ENCODE results near the gene ADCK2. TPM values are rescaled to one million over a fixed set of nuclear protein-coding genes. Genes with fewer than 3 reads are reported as not detected.

ADCK2 gene
- total and polyA plus RNA-seq, 2 donors (not counting 3 experiments of a cell fraction or from before 2014, with no cell fraction given), result 10.3 to 13.3 TPM

GRCh38 chr7:140685407-140686087, 12.8 kb downstream of the ADCK2 start:
- H4K20me1 ChIP-seq (replicated peaks; ENCODE audit: control insufficient read depth, extremely low read depth, insufficient read depth, low read length), result no peaks in the 10 kb centered on the region
- TF ChIP-seq EZH2 (IDR thresholded peaks at IDR 0.05; ENCODE audit: borderline replicate concordance, low read depth, low read length, severe bottlenecking) (no peak), POLR2AphosphoS5 (IDR thresholded peaks at IDR 0.05; ENCODE audit: insufficient read depth, low read depth, low read length) (no peak), MYC (IDR thresholded peaks at IDR 0.05; ENCODE audit: low read depth, low read length) (no peak)
- DNase-seq (ENCODE audit: low read depth, low spot score) (peak; percentile 56), FAIRE-seq (no peak)
- H2AFZ ChIP-seq (ENCODE audit: low read depth, low read length), result no peak overlapping the region
- ChIA-PET CTCF (interaction anchor here (1.7 to 2.3 kb wide), 2 partner anchors 9 to 10 kb away, joined by 3 to 7 read pairs; no protein-coding TSS in a partner anchor), POLR2A (no interaction called here)
- no peaks in the 10 kb centered on the region for H3K9me3 ChIP-seq (replicated peaks; ENCODE audit: control insufficient read depth, insufficient read depth, low read length)
- H3K4me3 ChIP-seq (replicated peaks in 1 of 3; ENCODE audit: insufficient read depth in 1 of 3, low read depth in 1 of 3, low read length in 3 of 3), result no peak overlapping the region
- no peaks in the 10 kb centered on the region for H3K9me1 ChIP-seq (replicated peaks; ENCODE audit: control insufficient read depth, extremely low read depth, insufficient read depth, low read length)
- peaks cover 0 to 8% of the 10 kb centered on the region in 2 experiments for H3K36me3 ChIP-seq (ENCODE audit: control insufficient read depth in 2 of 2, extremely low read depth in 1 of 2, insufficient read depth in 2 of 2, low read length in 2 of 2)
- H3K4me2 ChIP-seq (ENCODE audit: insufficient read depth, low read length), result no peak overlapping the region
- no TSS peak for BruUV-seq (replicated peaks)
- H3K9ac ChIP-seq (replicated peaks; ENCODE audit: extremely low read depth, insufficient read depth, low read length), result no peak overlapping the region
- dilution Hi-C loops (cut with MboI; ENCODE audit: extremely low pct_ligation_motif_present, low sequenced_read_pairs) (no loop called here), intact Hi-C loops (cut with micrococcal nuclease) (no loop called here)
- H3K27me3 ChIP-seq (ENCODE audit: control insufficient read depth in 2 of 2, insufficient read depth in 2 of 2, low read length in 2 of 2), result no peaks in the 10 kb centered on the region
- H3K4me1 ChIP-seq (ENCODE audit: control insufficient read depth, extremely low read depth, insufficient read depth, low read length), result no peaks in the 10 kb centered on the region
- no peaks in the 10 kb centered on the region for H3K79me2 ChIP-seq (ENCODE audit: control insufficient read depth, insufficient read depth, low read length)
- H3K27ac ChIP-seq (ENCODE audit: insufficient read depth, low read depth, low read length), result no peak overlapping the region

- CTCF ChIA-PET, result interaction anchor here (1.7 to 2.3 kb wide), 2 partner anchors 10 to 12 kb away, joined by 3 to 7 read pairs; no protein-coding TSS in a partner anchor
- H3K79me2 ChIP-seq (ENCODE audit: control insufficient read depth, insufficient read depth, low read length), result no peaks in the 10 kb centered on the region
- no peak overlapping the region for H3K4me3 ChIP-seq (replicated peaks in 1 of 3; ENCODE audit: insufficient read depth in 1 of 3, low read depth in 1 of 3, low read length in 3 of 3)
- no peak overlapping the region for H2AFZ ChIP-seq (ENCODE audit: low read depth, low read length)
- dilution Hi-C loops (cut with MboI; ENCODE audit: extremely low pct_ligation_motif_present, low sequenced_read_pairs) (no loop called here), intact Hi-C loops (cut with micrococcal nuclease) (no loop called here)
- H3K9ac ChIP-seq (replicated peaks; ENCODE audit: extremely low read depth, insufficient read depth, low read length), result no peak overlapping the region
- BruUV-seq (replicated peaks), result no TSS peak
- H3K27ac ChIP-seq (ENCODE audit: insufficient read depth, low read depth, low read length), result no peak overlapping the region
- no peaks in the 10 kb centered on the region for H3K4me1 ChIP-seq (ENCODE audit: control insufficient read depth, extremely low read depth, insufficient read depth, low read length)
- no peak for TF ChIP-seq MYC (IDR thresholded peaks at IDR 0.05; ENCODE audit: low read depth, low read length)
- TF ChIP-seq, protein P1, sequence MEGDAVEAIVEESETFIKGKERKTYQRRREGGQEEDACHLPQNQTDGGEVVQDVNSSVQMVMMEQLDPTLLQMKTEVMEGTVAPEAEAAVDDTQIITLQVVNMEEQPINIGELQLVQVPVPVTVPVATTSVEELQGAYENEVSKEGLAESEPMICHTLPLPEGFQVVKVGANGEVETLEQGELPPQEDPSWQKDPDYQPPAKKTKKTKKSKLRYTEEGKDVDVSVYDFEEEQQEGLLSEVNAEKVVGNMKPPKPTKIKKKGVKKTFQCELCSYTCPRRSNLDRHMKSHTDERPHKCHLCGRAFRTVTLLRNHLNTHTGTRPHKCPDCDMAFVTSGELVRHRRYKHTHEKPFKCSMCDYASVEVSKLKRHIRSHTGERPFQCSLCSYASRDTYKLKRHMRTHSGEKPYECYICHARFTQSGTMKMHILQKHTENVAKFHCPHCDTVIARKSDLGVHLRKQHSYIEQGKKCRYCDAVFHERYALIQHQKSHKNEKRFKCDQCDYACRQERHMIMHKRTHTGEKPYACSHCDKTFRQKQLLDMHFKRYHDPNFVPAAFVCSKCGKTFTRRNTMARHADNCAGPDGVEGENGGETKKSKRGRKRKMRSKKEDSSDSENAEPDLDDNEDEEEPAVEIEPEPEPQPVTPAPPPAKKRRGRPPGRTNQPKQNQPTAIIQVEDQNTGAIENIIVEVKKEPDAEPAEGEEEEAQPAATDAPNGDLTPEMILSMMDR (IDR thresholded peaks at IDR 0.05; ENCODE audit: extremely low read depth in 1 of 2, insufficient read depth in 1 of 2, low read depth in 1 of 2, low read length in 2 of 2), result no peak
- TF ChIP-seq, protein P2, sequence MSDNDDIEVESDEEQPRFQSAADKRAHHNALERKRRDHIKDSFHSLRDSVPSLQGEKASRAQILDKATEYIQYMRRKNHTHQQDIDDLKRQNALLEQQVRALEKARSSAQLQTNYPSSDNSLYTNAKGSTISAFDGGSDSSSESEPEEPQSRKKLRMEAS (IDR thresholded peaks at IDR 0.05; ENCODE audit: insufficient read depth, insufficient read length), result no peak
- no peak for TF ChIP-seq EZH2 (IDR thresholded peaks at IDR 0.05; ENCODE audit: borderline replicate concordance, low read depth, low read length, severe bottlenecking)
- no peak for TF ChIP-seq POLR2AphosphoS5 (IDR thresholded peaks at IDR 0.05; ENCODE audit: insufficient read depth, low read depth, low read length)
- TF ChIP-seq GATA2 (IDR thresholded peaks at IDR 0.05; ENCODE audit: insufficient read depth, insufficient read length, low read depth, low read length), result no peak
- no peak for TF ChIP-seq FOS (IDR thresholded peaks at IDR 0.05; ENCODE audit: borderline replicate concordance, insufficient read depth, low read length)
- H3K9me3 ChIP-seq (replicated peaks; ENCODE audit: control insufficient read depth, insufficient read depth, low read length), result no peaks in the 10 kb centered on the region
- DNase-seq (ENCODE audit: low read depth, low spot score), result no peak
- peaks cover 0 to 5% of the 10 kb centered on the region in 2 experiments for H3K36me3 ChIP-seq (ENCODE audit: control insufficient read depth in 2 of 2, extremely low read depth in 1 of 2, insufficient read depth in 2 of 2, low read length in 2 of 2)
- POLR2A ChIA-PET, result no interaction called here
- no peaks in the 10 kb centered on the region for H3K9me1 ChIP-seq (replicated peaks; ENCODE audit: control insufficient read depth, extremely low read depth, insufficient read depth, low read length)
- H3K27me3 ChIP-seq (ENCODE audit: control insufficient read depth in 2 of 2, insufficient read depth in 2 of 2, low read length in 2 of 2), result no peaks in the 10 kb centered on the region
- no peak for FAIRE-seq
- H4K20me1 ChIP-seq (replicated peaks; ENCODE audit: control insufficient read depth, extremely low read depth, insufficient read depth, low read length), result no peaks in the 10 kb centered on the region
- no peak overlapping the region for H3K4me2 ChIP-seq (ENCODE audit: insufficient read depth, low read length)
These were observed 14.2 kb downstream of the ADCK2 start for GRCh38 chr7:140686921-140687320.
